Epithelial cell of proximal tubule (primary cell): ENCODE results near the gene CSNK2A1. TPM values are rescaled to one million over a fixed set of nuclear protein-coding genes. Genes with fewer than 3 reads are reported as not detected.
"Not testable (repeated sequence)": the region's sequence is repeated elsewhere in the genome, so short reads cannot be mapped to it uniquely, and the experiment has no call there.

Experiments
- DNase-seq: peaks from one replicate; pipeline ENCODE4 v3.0.0-alpha.2; 2011; ENCODE audit warnings: low read depth
- H3K4me3 ChIP-seq: 2 replicates; pipeline ENCODE4 v1.5.1; 2011; ENCODE audit warnings: low read depth, mild to moderate bottlenecking, low read length
- CTCF ChIP-seq: conservative IDR thresholded peaks from 2 replicates; pipeline ENCODE4 v1.5.1; 2012; ENCODE audit warnings: low read depth, mild to moderate bottlenecking, low read length
- total RNA-seq: library from RNA; depleted of rRNA; stranded (reverse); fragments of >200 nt; gene quantifications from 2 replicates; pipeline ENCODE4 v1.2.3, GENCODE V29; 2015

CSNK2A1 gene
- total RNA-seq, 1 donor from 2014 or later, result 112 TPM

GRCh38 chr20:521860-522259 is 21.7 kb downstream of the CSNK2A1 start:
- no peak overlapping the region for H3K4me3 ChIP-seq
- TF ChIP-seq CTCF, result no peak

GRCh38 chr20:519999-520398 is 23.6 kb downstream of the CSNK2A1 start:
- TF ChIP-seq CTCF, result no peak
- DNase-seq, result no peak
- no peak overlapping the region for H3K4me3 ChIP-seq

More at GRCh38 chr20:521860-522259, 21.7 kb downstream of the CSNK2A1 start:
- DNase-seq, result no peak

- DNase-seq, result no peak
- no peak overlapping the region for H3K4me3 ChIP-seq
- no peak for TF ChIP-seq CTCF
Observed at GRCh38 chr20:517221-517620, 26.4 kb downstream of the CSNK2A1 start.

- TF ChIP-seq CTCF, result no peak
- no peak for DNase-seq
- no peak overlapping the region for H3K4me3 ChIP-seq
Observed at GRCh38 chr20:516799-517198, 26.8 kb downstream of the CSNK2A1 start.

GRCh38 chr20:515696-516095 is 27.9 kb downstream of the CSNK2A1 start:
- no peak overlapping the region for H3K4me3 ChIP-seq
- no peak for DNase-seq
- TF ChIP-seq CTCF, result no peak

GRCh38 chr20:513429-513828 is 30.2 kb downstream of the CSNK2A1 start:
- TF ChIP-seq CTCF, result no peak
- H3K4me3 ChIP-seq, result no peak overlapping the region
- DNase-seq, result no peak

- not testable (repeated sequence) for H3K4me3 ChIP-seq, DNase-seq
- peak; percentile 2 for TF ChIP-seq CTCF
Observed at GRCh38 chr20:510328-511057, 33.1 kb downstream of the CSNK2A1 start.

- DNase-seq, H3K4me3 ChIP-seq: not testable (repeated sequence)
Observed at GRCh38 chr20:508364-508787, 35.2 kb downstream of the CSNK2A1 start.
